ENCODE measurements around the gene GNPDA1.
A peak's percentile ranks its signal among the peaks of the same experiment; 100 is the strongest.

The GNPDA1 gene

GRCh38 chr5:141992349-141992963 lies 20.4 kb downstream of the GNPDA1 start:
- Histone ChIP-seq H3K9me3 (ENCODE audit: control insufficient read depth, low read length) (no peaks in the 10 kb centered on the region), H3K23ac (ENCODE audit: low read length in 2 of 2) (no peak overlapping the region), H3K27ac (ENCODE audit: low read length, poor library complexity, severe bottlenecking) (no peak overlapping the region), H4K91ac (ENCODE audit: low read length) (no peak overlapping the region), H3K14ac (ENCODE audit: low read length in 2 of 2) (no peak overlapping the region), H3K4ac (ENCODE audit: low read depth in 1 of 2, low read length in 2 of 2) (no peak overlapping the region), H3K9ac (ENCODE audit: low read length) (no peak overlapping the region), H2BK5ac (ENCODE audit: low read depth, low read length, poor library complexity, severe bottlenecking) (no peak overlapping the region), H2BK120ac (ENCODE audit: low read depth, low read length) (no peak overlapping the region), H3K27me3 (ENCODE audit: control insufficient read depth in 1 of 2, insufficient read depth in 1 of 2, low read length in 2 of 2) (no peaks in the 10 kb centered on the region), H4K8ac (ENCODE audit: low read length) (no peak overlapping the region), H2BK12ac (ENCODE audit: low read length in 2 of 2) (no peak overlapping the region), H3K79me1 (replicated peaks; ENCODE audit: low read length, poor library complexity, severe bottlenecking) (peaks cover 14% of the 10 kb centered on the region), H3K18ac (ENCODE audit: low read depth in 1 of 2, low read length in 2 of 2) (no peak overlapping the region), H2AFZ (ENCODE audit: low read depth, low read length) (no peak overlapping the region), H2BK15ac (ENCODE audit: low read depth, poor library complexity, severe bottlenecking) (no peak overlapping the region), H3K4me1 (ENCODE audit: control insufficient read depth, insufficient read depth, low read depth, low read length) (no peaks in the 10 kb centered on the region), H3K4me2 (ENCODE audit: low read length, poor library complexity, severe bottlenecking) (no peak overlapping the region), H2AK5ac (ENCODE audit: low read length, severe bottlenecking) (no peak overlapping the region), H3K36me3 (ENCODE audit: control insufficient read depth in 1 of 2, insufficient read depth in 2 of 2, low read depth in 1 of 2, low read length in 2 of 2) (peaks cover 12 to 71% of the 10 kb centered on the region in 2 experiments), H3K4me3 (ENCODE audit: insufficient read depth in 1 of 2, low read depth in 1 of 2, low read length in 2 of 2) (no peak overlapping the region)
- WGBS: 25% methylated on average over 1 of the region's 2 CpGs
- peak; percentile 67 for DNase-seq

DNA sequence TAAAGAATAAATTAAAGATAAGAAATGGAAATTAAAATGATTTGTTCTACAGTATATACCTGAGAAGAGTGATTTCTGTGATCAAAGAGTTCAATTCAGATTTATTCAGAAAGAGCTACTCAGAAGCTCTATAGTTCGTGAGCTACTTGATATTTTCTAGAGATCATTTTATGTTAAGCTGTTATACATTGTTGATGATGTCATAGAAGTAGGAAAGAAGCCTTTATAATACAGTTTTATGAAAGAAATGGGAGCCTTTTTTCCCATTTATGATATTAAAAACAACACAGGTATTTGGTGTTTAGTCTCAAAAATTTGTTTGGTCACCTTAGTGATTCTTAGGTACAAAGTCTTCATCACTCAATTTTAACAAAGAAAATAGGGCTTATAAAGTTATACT lies 23.1 kb downstream of the GNPDA1 start:
- Histone ChIP-seq H3K9me3 (ENCODE audit: control insufficient read depth, low read length) (no peaks in the 10 kb centered on the region), H3K27ac (ENCODE audit: low read length, poor library complexity, severe bottlenecking) (no peak overlapping the region), H3K23ac (ENCODE audit: low read length in 2 of 2) (no peak overlapping the region), H3K18ac (ENCODE audit: low read depth in 1 of 2, low read length in 2 of 2) (no peak overlapping the region), H2BK12ac (ENCODE audit: low read length in 2 of 2) (no peak overlapping the region), H3K9ac (ENCODE audit: low read length) (no peak overlapping the region), H2AFZ (ENCODE audit: low read depth, low read length) (no peak overlapping the region), H2BK15ac (ENCODE audit: low read depth, poor library complexity, severe bottlenecking) (no peak overlapping the region), H4K8ac (ENCODE audit: low read length) (no peak overlapping the region), H3K4me3 (ENCODE audit: insufficient read depth in 1 of 2, low read depth in 1 of 2, low read length in 2 of 2) (no peak overlapping the region), H3K4me1 (ENCODE audit: control insufficient read depth, insufficient read depth, low read depth, low read length) (no peaks in the 10 kb centered on the region), H3K4ac (ENCODE audit: low read depth in 1 of 2, low read length in 2 of 2) (no peak overlapping the region), H2AK5ac (ENCODE audit: low read length, severe bottlenecking) (no peak overlapping the region), H3K79me1 (replicated peaks; ENCODE audit: low read length, poor library complexity, severe bottlenecking) (peaks cover 19% of the 10 kb centered on the region), H2BK5ac (ENCODE audit: low read depth, low read length, poor library complexity, severe bottlenecking) (no peak overlapping the region), H3K4me2 (ENCODE audit: low read length, poor library complexity, severe bottlenecking) (no peak overlapping the region), H3K27me3 (ENCODE audit: control insufficient read depth in 1 of 2, insufficient read depth in 1 of 2, low read length in 2 of 2) (no peaks in the 10 kb centered on the region), H3K14ac (ENCODE audit: low read length in 2 of 2) (no peak overlapping the region), H4K91ac (ENCODE audit: low read length) (no peak overlapping the region), H2BK120ac (ENCODE audit: low read depth, low read length) (no peak overlapping the region), H3K36me3 (ENCODE audit: control insufficient read depth in 1 of 2, insufficient read depth in 2 of 2, low read depth in 1 of 2, low read length in 2 of 2) (peaks cover 18 to 76% of the 10 kb centered on the region in 2 experiments)
- no peak for DNase-seq
- WGBS: no CpG with 5 or more reads among the region's 1 CpG

- Histone ChIP-seq H4K8ac (ENCODE audit: low read length) (no peak overlapping the region), H3K9ac (ENCODE audit: low read length) (no peak overlapping the region), H2BK120ac (ENCODE audit: low read depth, low read length) (no peak overlapping the region), H2AK5ac (ENCODE audit: low read length, severe bottlenecking) (no peak overlapping the region), H4K91ac (ENCODE audit: low read length) (no peak overlapping the region), H2BK12ac (ENCODE audit: low read length in 2 of 2) (no peak overlapping the region), H3K4me1 (ENCODE audit: control insufficient read depth, insufficient read depth, low read depth, low read length) (no peaks in the 10 kb centered on the region), H2BK15ac (ENCODE audit: low read depth, poor library complexity, severe bottlenecking) (no peak overlapping the region), H3K27ac (ENCODE audit: low read length, poor library complexity, severe bottlenecking) (no peak overlapping the region), H2AFZ (ENCODE audit: low read depth, low read length) (no peak overlapping the region), H3K18ac (ENCODE audit: low read depth in 1 of 2, low read length in 2 of 2) (no peak overlapping the region), H3K4ac (ENCODE audit: low read depth in 1 of 2, low read length in 2 of 2) (no peak overlapping the region), H3K9me3 (ENCODE audit: control insufficient read depth, low read length) (no peaks in the 10 kb centered on the region), H3K4me2 (ENCODE audit: low read length, poor library complexity, severe bottlenecking) (no peak overlapping the region), H3K36me3 (ENCODE audit: control insufficient read depth in 1 of 2, insufficient read depth in 2 of 2, low read depth in 1 of 2, low read length in 2 of 2) (peaks cover 16 to 84% of the 10 kb centered on the region in 2 experiments), H2BK5ac (ENCODE audit: low read depth, low read length, poor library complexity, severe bottlenecking) (no peak overlapping the region), H3K79me1 (replicated peaks; ENCODE audit: low read length, poor library complexity, severe bottlenecking) (peaks cover 9% of the 10 kb centered on the region), H3K23ac (ENCODE audit: low read length in 2 of 2) (no peak overlapping the region), H3K27me3 (ENCODE audit: control insufficient read depth in 1 of 2, insufficient read depth in 1 of 2, low read length in 2 of 2) (no peaks in the 10 kb centered on the region), H3K14ac (ENCODE audit: low read length in 2 of 2) (no peak overlapping the region), H3K4me3 (ENCODE audit: insufficient read depth in 1 of 2, low read depth in 1 of 2, low read length in 2 of 2) (no peak overlapping the region)
- no peak for DNase-seq
These were observed 26.8 kb downstream of the GNPDA1 start for GRCh38 chr5:141986072-141986471.

GRCh38 chr5:141982626-141983025 lies 30.2 kb downstream of the GNPDA1 start:
- Histone ChIP-seq H3K14ac (ENCODE audit: low read length in 2 of 2) (no peak overlapping the region), H4K91ac (ENCODE audit: low read length) (no peak overlapping the region), H3K27ac (ENCODE audit: low read length, poor library complexity, severe bottlenecking) (no peak overlapping the region), H2AK5ac (ENCODE audit: low read length, severe bottlenecking) (no peak overlapping the region), H2AFZ (ENCODE audit: low read depth, low read length) (no peak overlapping the region), H2BK15ac (ENCODE audit: low read depth, poor library complexity, severe bottlenecking) (no peak overlapping the region), H3K4me2 (ENCODE audit: low read length, poor library complexity, severe bottlenecking) (no peak overlapping the region), H3K36me3 (ENCODE audit: control insufficient read depth in 1 of 2, insufficient read depth in 2 of 2, low read depth in 1 of 2, low read length in 2 of 2) (peaks cover 28 to 96% of the 10 kb centered on the region in 2 experiments), H3K18ac (ENCODE audit: low read depth in 1 of 2, low read length in 2 of 2) (no peak overlapping the region), H3K4me1 (ENCODE audit: control insufficient read depth, insufficient read depth, low read depth, low read length) (no peaks in the 10 kb centered on the region), H2BK5ac (ENCODE audit: low read depth, low read length, poor library complexity, severe bottlenecking) (no peak overlapping the region), H4K8ac (ENCODE audit: low read length) (no peak overlapping the region), H3K9me3 (ENCODE audit: control insufficient read depth, low read length) (no peaks in the 10 kb centered on the region), H3K4ac (ENCODE audit: low read depth in 1 of 2, low read length in 2 of 2) (no peak overlapping the region), H3K79me1 (replicated peaks; ENCODE audit: low read length, poor library complexity, severe bottlenecking) (peaks cover 32% of the 10 kb centered on the region), H3K4me3 (ENCODE audit: insufficient read depth in 1 of 2, low read depth in 1 of 2, low read length in 2 of 2) (no peak overlapping the region), H3K9ac (ENCODE audit: low read length) (no peak overlapping the region), H2BK12ac (ENCODE audit: low read length in 2 of 2) (no peak overlapping the region), H3K27me3 (ENCODE audit: control insufficient read depth in 1 of 2, insufficient read depth in 1 of 2, low read length in 2 of 2) (no peaks in the 10 kb centered on the region), H3K23ac (ENCODE audit: low read length in 2 of 2) (no peak overlapping the region), H2BK120ac (ENCODE audit: low read depth, low read length) (no peak overlapping the region)
- 47% methylated on average over 2 of the region's 2 CpGs for WGBS
- DNase-seq: no peak

Data from mesenchymal stem cell (in vitro differentiated cells and primary cell).